HuH-7 (cell line): ENCODE data around the gene GAK.

Source experiments
- DNase-seq: peaks from one replicate; pipeline ENCODE4 v3.0.0; 2011; ENCODE audit warnings: low spot score

The GAK gene

DNA sequence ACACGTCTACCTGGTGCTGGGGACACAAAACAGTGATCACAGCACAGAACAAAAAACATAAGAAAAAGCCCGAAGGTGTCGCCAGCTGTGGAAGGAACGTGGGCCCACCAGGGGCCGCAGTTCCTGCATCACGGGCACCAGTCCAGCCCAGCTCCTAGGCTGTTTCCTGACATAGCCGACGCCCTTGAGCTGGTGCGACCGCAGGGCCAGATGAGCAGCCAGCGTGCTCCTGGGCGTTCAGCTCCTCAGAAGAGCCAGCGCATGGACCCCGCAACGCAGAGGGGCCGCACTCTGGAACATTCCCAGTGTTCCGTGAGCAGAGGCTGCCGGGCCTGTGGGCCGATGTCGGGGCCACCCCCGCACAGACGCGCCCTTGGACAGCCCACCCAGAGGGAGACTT is 44.1 kb downstream of the GAK start:
- no peak for DNase-seq

DNA sequence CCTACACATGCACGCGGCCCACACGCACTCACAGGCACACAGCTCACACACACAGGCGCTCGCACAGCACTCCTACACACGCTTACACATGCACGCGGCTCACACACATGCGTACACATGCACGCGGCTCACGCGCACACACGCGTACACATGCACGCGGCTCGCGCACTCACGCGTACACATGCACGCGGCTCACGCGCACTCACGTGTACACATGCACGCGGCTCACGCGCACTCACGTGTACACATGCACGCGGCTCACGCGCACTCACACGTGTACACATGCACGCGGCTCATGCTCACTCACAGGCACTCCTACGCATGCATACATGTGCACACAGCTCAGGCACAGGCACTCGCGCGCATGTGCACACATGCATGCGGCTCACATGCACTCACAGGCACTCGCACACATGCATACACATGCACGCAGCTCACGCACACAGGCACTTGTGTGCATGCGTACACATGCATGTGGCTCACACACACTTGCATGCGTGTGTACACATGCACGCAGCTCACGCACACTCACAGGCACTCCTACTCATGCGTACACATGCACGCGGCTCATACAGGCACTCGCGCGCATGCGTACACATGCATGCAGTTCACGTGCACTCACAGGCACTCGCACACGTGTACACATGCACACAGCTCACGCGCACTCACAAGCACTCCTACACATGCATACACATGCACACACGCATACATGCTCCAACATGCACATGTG is 44.9 kb downstream of the GAK start:
- DNase-seq: no peak

DNA sequence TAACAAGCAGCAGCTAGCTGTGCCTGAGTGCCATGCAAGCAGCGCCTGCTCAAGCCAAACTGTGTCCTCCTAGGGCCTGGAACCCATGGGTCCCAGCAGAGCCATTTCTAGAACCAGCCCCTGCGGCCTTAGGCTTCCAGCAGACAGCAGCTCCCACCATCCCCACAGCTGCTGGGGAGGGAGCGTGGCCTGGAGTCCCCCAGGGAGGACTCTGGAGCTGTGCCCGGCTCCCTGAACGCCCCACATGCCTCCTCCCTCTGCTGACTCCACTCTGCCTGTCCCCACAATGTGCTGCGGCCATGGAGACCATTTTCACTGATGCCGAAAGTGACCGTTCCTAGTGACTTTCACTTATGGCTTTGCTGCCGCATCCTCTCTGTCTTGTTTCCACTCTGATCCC is 45.9 kb downstream of the GAK start:
- DNase-seq: no peak

DNA sequence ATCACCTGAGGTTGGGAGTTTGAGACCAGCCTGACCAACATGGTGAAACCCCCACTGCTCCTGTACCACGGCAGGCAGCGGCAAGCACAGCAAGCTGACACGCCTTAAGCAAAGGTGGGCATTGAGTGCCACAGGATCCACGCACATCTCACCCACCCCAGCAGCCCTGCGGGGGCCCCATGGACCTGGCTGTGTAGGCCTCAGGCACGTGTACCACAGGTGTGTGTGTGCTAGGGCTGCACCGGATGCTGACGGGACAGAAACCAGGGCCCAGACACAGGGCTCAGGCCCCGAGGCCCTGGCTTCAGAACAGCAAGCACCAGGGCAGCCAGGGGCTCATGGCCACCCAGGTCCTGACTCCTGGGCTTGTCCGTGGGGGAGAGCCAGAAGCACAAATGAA is 46.8 kb downstream of the GAK start:
- DNase-seq: no peak

DNA sequence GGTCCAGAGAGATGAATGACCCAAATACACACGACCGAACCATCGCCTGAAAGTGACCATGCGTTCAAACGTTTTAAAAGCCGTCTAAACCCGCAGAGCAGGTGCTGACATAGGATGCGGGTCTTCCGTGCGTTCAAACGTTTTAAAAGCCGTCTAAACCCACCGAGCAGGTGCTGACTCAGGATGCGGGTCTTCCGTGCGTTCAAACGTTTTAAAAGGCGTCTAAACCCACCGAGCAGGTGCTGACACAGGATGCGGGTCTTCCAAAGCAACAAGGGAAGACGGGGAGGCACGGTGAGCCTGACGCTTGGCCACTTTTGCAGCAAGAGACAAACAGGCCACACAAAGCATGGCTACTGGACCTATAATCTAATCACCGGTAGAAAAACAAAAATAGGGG is 47.2 kb downstream of the GAK start:
- no peak for DNase-seq

DNA sequence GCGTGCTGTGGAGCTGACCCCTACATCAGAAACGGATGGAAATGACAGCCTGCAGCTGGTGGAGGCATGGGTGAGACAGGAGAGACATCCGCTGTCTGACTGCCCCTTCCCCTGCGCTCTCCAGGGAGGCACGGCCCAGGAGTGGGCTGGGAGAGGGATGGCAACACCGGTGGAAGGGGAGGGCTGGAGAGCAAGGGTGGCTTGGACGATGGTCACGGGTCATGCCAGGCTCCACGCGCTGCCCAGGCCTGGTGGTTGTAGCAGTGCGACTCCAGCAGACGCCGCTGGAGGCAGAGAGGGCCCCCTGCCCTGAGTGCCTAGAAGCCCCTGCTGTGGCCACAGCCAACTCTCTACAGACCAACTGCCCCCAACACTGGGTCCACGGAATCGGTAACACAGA is 47.9 kb downstream of the GAK start:
- DNase-seq: no peak

DNA sequence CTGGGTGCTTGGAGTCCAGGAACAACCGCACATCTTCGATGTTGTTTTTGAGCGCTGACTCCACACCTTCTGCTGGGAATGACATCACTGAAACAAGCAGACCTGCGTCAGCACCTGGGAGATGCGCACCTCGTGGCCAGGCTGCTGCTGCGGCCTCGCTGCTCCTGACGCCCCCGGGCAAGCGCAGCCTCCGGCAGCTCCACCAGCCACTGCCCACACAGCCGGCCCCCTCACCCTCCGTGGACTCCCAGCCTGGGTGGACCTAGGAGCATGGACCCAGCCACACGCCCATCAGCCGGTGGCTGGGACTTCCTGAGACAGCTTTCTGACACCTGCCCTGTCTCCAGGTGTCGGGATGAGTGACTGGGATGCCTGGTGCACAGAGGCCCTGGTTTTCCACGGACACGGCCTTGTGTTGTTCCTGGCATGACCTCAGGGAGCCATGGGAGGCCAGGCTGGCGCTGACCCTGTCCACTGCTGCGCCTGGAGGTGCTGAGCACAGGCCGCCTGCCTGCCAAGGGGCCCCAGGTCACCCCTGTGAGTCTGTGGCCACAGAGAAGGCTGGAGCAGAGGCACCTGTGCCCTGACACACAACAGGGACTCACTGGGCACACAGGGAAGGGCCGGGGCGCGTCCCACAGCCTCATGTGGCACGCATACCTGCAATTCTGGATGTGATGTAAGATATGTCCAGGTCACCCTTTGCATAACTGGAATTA is 48.6 kb downstream of the GAK start:
- no peak for DNase-seq

DNA sequence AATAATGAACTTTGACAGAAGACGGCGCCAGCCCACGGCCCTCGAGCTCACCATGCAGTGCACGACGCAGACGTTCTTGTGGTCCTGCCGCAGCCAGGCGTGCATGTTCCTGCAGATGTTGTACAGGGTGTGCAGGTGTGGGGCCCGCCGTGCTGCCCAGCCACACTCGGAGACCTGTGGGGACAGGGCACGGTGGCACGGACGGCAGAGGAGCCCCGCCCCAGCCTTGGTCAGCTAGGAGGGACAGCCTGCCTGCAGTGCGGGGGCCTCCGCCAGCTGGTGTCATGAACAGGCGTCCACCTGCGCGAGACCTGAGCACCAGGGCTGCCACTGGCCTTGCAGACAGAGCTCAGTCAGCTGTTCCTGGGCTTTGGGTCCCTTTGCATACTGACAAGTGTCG is 49.5 kb downstream of the GAK start:
- DNase-seq: no peak

DNA sequence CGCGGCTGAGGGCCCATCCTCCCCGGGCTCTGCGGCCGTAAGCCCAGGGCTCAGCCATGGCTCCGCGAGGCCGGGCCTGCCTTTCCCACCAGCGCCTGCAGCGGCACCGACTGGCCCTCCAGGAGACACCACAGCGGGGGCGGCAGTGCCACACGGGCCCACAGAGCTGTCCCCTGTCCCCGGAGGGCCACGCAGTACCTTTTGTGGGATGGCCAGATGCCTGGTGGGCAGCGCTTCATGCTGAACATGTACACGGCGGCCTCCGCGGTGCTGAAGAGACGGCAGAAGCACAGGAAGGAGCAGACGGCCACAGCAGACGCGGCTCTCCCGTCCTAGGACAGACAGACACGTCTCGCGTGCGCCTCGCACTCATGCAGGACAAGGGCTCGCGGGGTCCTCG is 50.4 kb downstream of the GAK start:
- no peak for DNase-seq

DNA sequence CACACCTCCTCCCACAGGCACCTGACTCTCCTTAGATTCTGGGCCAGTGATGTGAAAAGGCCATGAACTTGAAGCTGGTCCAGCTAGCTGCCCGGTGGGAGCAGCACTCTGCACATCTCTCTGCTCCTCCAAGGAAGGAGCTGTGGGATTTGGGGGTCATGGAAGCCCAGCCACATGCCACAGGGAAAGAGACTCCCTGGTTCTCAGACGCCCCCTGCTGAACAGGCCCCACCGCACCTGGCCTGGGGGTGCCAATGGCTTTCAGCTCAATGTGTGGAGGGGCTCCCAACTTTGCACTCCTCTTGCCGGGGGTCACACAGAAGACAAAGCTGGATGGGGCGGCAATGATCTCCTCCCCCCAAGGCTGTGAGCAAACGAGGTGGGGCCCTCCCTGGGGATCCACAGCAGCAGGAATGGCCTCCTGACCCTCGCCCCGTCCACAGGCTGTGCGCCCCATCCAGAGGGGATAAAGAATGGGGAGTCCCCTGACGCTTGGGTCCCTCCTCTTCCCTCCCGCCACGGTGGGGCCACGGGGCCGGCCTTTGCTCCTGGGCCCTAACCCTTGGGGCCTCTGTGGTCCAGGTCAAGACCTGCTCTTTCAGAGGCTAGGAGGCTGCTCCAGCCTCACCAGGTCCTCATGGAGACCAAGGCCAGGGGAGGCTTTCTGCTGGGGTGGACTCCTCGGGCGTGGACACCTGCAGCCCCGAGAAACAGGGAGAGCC is 51.3 kb downstream of the GAK start:
- DNase-seq: no peak

DNA sequence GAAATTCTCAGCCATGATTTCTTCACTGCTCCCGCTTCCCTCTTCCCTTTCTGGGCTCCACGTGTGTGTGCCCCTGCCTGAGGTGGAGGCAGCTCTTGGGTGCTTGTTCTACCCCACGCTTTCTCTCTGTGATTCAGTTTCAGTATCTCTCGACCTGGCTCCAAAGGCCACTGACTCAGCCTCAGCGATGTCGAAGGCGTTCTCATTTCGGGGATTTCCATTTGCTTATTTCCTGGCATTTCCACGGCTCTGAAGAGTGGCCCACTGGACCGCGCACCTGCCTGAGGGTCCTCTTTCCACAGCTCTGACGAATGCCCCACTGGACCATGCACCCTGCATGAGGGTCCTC is 52.4 kb downstream of the GAK start:
- no peak for DNase-seq

DNA sequence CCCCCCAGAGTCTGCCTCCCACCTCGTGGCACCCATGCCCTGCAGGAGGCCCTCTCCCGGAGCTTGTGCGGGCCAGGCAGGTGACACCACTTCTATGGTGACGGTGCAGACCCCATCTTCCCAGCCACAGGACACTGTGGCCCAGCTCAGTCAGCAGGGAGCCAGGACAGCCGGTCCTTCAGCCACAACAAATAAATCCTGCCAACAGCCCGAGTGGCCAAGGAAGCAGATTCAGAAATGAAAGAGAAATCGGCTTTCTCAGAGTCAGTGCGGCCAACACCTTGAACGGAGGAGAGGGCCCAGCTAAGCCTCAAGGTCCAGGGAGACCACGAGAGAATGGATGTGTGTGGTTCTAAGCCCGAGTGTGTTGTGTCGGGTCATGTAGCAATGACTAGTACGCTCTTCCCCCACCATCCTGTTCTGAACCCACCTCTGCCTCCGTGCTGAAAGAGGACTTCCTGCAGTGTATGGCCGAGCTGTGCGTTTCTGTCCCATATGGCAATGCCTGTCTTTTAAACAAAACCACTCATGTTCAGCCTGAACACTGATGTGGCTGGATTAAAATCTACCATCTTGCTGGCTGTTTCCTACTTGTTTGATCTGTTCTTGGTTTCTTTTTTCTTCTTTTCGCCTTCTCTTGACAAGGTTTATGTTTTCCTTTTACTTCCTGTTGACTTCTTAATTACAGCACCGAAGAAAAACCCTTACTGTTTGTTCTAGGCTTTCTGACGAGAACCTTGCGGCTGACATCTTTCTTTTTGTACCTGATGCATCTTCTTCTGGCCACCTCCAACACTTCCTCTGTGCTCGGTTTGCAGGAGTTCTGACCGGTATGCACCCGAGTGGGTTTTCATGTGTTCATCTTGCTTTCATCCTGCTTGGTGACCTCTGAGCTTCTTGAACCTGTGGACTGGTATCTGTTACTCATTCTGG is 53.1 kb downstream of the GAK start:
- DNase-seq: no peak

DNA sequence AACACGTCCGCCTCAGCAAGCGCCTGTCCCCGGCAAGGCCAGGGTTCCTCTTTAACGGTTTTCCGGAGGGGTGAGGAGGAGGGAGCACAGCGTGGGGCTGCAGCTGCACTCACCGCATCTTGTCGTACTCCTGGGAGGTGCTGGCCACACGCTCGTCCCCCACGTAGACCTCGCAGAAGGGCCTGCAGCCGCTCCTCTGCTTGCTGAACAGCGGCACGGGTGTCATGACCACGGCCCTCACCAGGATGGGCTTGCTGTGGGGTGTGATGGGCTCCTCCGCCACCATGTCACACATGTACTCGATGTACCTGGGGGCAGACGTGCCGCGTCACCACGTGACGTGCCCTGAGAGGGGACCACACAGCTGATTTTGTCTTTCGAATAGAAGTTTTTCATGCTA is 54.6 kb downstream of the GAK start:
- no peak for DNase-seq

DNA sequence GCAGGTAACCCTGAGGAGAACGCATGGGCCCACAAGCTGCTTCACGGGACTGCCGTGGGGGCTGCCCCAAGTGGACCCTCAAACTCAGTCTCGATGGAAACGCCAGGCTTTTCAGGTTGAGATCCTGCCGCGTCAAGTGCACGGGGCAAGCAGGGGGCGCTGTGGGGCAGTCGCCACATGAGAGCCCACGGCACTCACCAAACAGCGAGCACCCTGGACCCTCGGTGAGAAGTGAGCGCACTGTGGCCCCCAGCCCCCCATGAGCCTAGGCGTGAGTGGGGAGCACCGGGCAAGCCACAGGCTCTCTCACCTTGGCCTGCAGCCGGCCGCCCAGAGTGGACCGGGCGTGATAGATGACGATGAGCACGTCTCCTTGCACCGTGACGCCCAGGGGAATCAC is 55.3 kb downstream of the GAK start:
- DNase-seq: peak; percentile 45

DNA sequence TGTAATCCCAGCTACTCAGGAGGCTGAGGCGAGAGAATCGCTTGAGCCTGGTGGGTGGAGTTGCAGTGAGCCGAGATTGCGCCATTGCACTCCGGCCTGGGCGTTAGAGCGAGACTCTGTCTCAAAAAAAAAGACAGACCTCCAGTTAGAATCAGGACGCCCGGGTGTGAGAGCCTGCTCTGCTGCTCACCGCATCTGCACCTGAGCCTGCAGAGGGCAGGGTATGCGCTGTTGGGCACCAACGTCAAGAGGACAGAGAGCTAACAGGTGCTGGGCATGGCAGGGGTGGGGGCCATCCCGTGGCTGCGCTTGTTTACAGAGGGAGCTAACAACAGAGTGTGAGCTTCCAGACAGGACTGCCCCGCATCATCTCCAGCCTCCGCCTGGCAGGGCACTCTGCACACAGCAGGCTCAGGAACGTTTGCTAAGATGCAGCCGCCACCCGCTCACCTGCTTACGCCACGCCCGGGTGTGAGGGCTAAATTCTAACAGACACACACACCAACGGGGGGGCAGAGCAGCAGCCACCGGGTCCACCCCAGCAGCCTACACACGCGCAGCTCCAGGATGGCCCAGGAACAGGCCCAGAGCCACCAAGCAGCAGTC is 56.2 kb downstream of the GAK start:
- DNase-seq: no peak

DNA sequence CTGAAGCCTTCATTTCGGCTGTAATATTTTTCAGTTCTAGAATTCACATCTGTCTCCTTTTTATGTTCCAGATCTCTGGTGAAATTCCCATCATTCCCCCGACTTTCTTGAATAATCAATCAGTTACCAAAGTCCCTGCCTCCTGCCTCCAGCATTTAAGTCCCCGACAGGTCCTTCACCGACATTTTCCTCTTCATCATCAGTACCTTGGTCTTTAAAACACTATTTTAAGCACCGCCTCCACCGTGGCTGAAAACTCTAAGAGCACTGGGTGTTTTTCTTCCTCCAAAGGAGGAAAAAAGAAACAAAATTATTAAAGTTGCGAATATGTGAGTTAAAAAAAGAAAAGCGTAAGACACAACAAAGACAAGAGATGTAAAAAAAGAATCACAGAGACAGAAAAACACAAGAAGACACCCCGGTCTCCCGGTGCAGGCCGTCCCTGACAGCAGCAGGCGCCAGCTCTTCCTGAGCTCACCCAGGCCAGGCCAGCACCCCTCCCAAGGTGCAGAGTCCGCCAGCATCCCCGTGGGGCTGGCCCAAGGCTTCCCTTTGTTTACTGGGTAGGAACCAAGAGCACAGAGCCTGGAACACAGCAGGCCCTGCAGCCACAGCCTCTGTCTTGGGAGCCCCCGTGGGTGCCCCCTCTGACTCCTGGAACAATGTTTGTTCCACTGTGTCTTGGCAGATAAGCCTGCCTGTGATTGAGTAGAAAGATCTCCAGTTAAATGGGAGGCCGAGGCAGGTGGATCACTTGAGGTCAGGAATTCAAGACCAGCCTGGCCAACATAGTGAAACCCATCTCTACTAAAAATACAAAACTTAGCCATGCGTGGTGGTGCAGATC is 56.9 kb downstream of the GAK start:
- DNase-seq: no peak

DNA sequence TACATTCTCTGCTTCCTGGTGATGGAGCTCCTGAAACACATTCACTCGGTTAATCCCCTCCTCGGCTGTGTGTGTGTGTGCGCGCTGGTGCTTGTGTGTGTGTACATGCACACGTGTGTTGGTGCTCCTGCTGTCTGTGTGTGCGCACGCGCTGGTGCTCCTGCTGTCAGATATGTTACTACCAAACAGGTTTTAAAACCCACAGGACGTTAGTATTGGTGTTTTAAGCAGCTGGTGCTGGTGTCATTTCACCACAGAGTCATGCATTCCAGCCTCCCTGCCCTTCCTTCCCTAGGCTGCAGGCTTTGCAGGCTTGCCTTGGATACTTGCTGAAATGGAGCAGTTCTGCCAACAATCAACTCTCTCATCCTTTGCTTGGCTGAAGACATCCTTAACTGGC is 58.1 kb downstream of the GAK start:
- no peak for DNase-seq

DNA sequence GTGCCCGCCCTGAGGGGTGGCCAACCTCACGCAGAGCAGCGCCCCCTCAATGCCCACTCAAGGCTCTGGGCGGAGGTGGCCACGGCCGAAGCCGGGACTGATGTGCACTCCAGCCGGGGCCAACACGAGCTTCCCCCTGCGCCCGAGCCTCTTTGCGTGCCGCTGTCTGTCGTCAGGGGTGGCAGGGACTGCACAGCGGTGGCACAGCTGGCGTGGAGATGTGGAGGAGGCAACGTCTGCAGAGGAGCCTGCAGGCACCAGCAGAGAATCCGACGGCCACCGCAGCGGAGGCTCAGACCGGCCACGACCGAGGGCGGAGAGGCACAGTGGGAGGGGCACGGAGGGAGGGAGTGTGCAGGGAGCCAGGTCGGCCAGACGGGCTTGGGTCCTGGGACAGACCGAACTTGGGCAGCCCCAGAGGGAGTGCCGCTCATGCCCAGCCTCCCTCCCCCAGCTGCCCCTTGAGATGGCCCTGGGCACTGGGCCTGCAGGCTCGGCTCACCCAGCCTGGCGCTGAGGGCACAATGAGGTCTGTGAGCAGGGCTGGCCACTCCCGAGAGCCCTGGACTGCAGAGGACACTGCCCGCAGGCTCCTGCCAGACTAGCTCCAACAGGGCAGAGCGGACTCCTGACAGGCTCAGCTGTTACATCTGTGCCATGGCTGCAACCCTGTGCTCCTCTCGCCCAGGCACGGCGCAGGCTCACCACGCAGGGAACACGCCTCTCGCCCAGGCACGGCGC is 59.7 kb downstream of the GAK start:
- DNase-seq: no peak

DNA sequence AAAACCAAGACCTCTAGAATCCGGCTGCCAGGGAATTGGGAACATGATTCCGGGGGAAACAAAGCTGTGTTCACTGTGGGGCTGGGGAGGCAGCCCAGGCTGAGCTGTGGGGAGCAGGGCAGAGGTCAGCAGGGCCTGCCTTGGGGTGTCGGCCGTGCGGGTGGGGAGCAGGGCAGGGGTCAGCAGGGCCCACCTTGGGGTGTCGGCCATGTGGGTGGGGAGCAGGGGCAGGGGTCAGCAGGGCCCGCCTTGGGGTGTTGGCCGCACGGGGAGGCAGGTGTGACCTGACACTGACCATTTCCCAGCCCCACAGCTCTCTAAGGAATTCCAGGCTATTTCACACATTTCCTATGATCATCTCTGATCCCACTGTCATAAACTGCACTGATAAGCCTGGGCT is 60.6 kb downstream of the GAK start:
- no peak for DNase-seq

DNA sequence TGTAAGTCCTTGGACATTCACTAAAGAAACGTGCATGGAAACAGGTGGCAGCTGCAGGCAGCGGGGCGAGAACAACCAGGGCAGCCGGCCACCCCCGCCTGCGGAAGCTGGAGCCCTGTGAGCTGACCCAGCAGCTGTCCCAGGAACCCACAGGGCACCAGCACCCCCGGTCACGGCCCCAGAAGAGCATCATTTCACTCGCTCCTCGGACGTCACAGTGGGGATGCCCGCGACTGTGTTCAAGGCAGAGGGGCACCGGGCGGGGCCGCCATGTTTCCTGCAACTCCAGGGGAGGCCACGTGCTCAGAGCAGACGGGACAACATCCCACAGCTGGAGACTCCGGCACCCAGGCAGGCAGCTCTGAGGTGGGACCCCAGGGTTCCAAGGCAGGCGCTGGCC is 61.2 kb downstream of the GAK start:
- no peak for DNase-seq
